DND-41 (cell line): ENCODE measurements around the gene CBY1.

Experiments used
- ATAC-seq: fragments of 200-7000 bp; cut with Tn5 transposase; 3 replicates; pipeline ENCODE4 v1.9.1; 2021; ENCODE audit warnings: low read depth; ENCODE audit not compliant: insufficient read depth
- DNase-seq: peaks from one replicate; pipeline ENCODE4 v3.0.0-alpha.2; 2020
- H2AFZ ChIP-seq: 2 replicates; pipeline ENCODE4 v1.6.0; 2012; ENCODE audit warnings: low read depth, low read length
- H3K27ac ChIP-seq: 2 replicates; pipeline ENCODE4 v1.5.1; 2012; ENCODE audit warnings: low read length, inconsistent platforms
- H3K27me3 ChIP-seq: fragments of 200-600 bp; sonication (generic); 2 replicates; pipeline ENCODE4 v1.6.0; 2012; ENCODE audit warnings: low read length, mild to moderate bottlenecking, inconsistent platforms; ENCODE audit not compliant: insufficient read depth, poor library complexity
- H3K36me3 ChIP-seq: 2 replicates; pipeline ENCODE4 v1.5.1; 2012; ENCODE audit warnings: low read length, inconsistent platforms; ENCODE audit not compliant: insufficient read depth
- H3K4me1 ChIP-seq: 2 replicates; pipeline ENCODE4 v1.5.1; 2012; ENCODE audit warnings: mild to moderate bottlenecking, low read length; ENCODE audit not compliant: insufficient read depth
- H3K4me2 ChIP-seq: 2 replicates; pipeline ENCODE4 v1.6.0; 2012; ENCODE audit warnings: mild to moderate bottlenecking, moderate library complexity, low read length, inconsistent platforms; ENCODE audit not compliant: insufficient read depth
- H3K4me3 ChIP-seq, 2 experiments: fragments of 200-600 bp in 1 of 2; shearing (Covaris generic) in 1 of 2; 2 replicates each; pipeline ENCODE4 v1.5.1; 2012 to 2016; ENCODE audit warnings: inconsistent platforms in 2 of 2, low read length in 2 of 2, mild to moderate bottlenecking in 2 of 2, low read depth in 1 of 2, moderate library complexity in 1 of 2
- H3K79me2 ChIP-seq: 2 replicates; pipeline ENCODE4 v1.6.0; 2012; ENCODE audit warnings: low read length, inconsistent platforms; ENCODE audit not compliant: insufficient read depth
- H3K9ac ChIP-seq: 2 replicates; pipeline ENCODE4 v1.6.0; 2012; ENCODE audit warnings: low read depth, mild to moderate bottlenecking, inconsistent platforms, low read length, moderate library complexity
- H3K9me3 ChIP-seq: 2 replicates; pipeline ENCODE4 v1.5.1; 2012; ENCODE audit warnings: low read length, moderate library complexity, mild to moderate bottlenecking, inconsistent platforms; ENCODE audit not compliant: insufficient read depth, severe bottlenecking
- H4K20me1 ChIP-seq: 2 replicates; pipeline ENCODE4 v1.6.0; 2012; ENCODE audit warnings: low read length; ENCODE audit not compliant: insufficient read depth
- CTCF ChIP-seq: IDR thresholded peaks from 2 replicates; pipeline ENCODE4 v1.5.1; 2012; ENCODE audit warnings: borderline replicate concordance, low read length, moderate library complexity, mild to moderate bottlenecking; ENCODE audit not compliant: poor library complexity, severe bottlenecking; ENCODE audit errors: extremely low read depth
- EZH2 ChIP-seq: IDR thresholded peaks from 3 replicates; pipeline ENCODE4 v1.6.1; 2012; ENCODE audit warnings: borderline replicate concordance, low read depth, mild to moderate bottlenecking, moderate library complexity, low read length, inconsistent platforms; ENCODE audit not compliant: severe bottlenecking

CBY1 gene

GRCh38 chr22:38713921-38714320 is 57.5 kb downstream of the CBY1 start:
- Histone ChIP-seq H4K20me1 (peaks cover 71% of the 10 kb centered on the region), H3K79me2 (peaks cover 94% of the 10 kb centered on the region), H3K27ac (no peak overlapping the region), H3K27me3 (no peaks in the 10 kb centered on the region), H2AFZ (no peak overlapping the region), H3K4me2 (no peak overlapping the region), H3K9ac (no peak overlapping the region), H3K9me3 (no peaks in the 10 kb centered on the region), H3K36me3 (peaks cover 75% of the 10 kb centered on the region), H3K4me3 (no peak overlapping the region), H3K4me1 (peaks cover 13% of the 10 kb centered on the region; the same call in 1 of the 2 replicates)
- DNase-seq (no peak), ATAC-seq (no peak)
- TF ChIP-seq CTCF (no peak), EZH2 (no peak)

- Histone ChIP-seq H2AFZ (no peak overlapping the region), H3K9ac (no peak overlapping the region), H3K9me3 (no peaks in the 10 kb centered on the region), H3K27ac (no peak overlapping the region), H3K4me2 (no peak overlapping the region), H3K27me3 (no peaks in the 10 kb centered on the region), H3K4me1 (peaks cover 8% of the 10 kb centered on the region; the same call in 1 of the 2 replicates), H3K79me2 (peaks cover 81% of the 10 kb centered on the region), H3K4me3 (no peak overlapping the region), H4K20me1 (peaks cover 59% of the 10 kb centered on the region), H3K36me3 (peaks cover 71% of the 10 kb centered on the region)
- ATAC-seq (no peak), DNase-seq (no peak)
- TF ChIP-seq EZH2: no peak
- no peak for TF ChIP-seq CTCF
Observed at GRCh38 chr22:38715176-38715764, 58.8 kb downstream of the CBY1 start.

GRCh38 chr22:38715852-38716251 is 59.4 kb downstream of the CBY1 start:
- Histone ChIP-seq H3K4me3 (no peak overlapping the region), H3K9me3 (no peaks in the 10 kb centered on the region), H2AFZ (no peak overlapping the region), H3K79me2 (peaks cover 75% of the 10 kb centered on the region), H4K20me1 (peaks cover 59% of the 10 kb centered on the region), H3K27ac (no peak overlapping the region), H3K4me2 (no peak overlapping the region), H3K4me1 (peaks cover 8% of the 10 kb centered on the region; the same call in 1 of the 2 replicates), H3K27me3 (no peaks in the 10 kb centered on the region), H3K36me3 (peaks cover 71% of the 10 kb centered on the region), H3K9ac (no peak overlapping the region)
- ATAC-seq (no peak), DNase-seq (no peak)
- TF ChIP-seq CTCF (no peak), EZH2 (no peak)
